Diencephalon (tissue), 1 donor: Measurements from ENCODE around the gene STIMATE. TPM values are rescaled to one million over a fixed set of nuclear protein-coding genes. Genes with fewer than 3 reads are reported as not detected.

Experiments used
- small RNA-seq: library from RNA; depleted of rRNA; stranded (forward); fragments of <200 nt; gene quantifications from one replicate; pipeline ENCODE3, GENCODE V24; 2014
- total RNA-seq: library from RNA; depleted of rRNA; stranded (reverse); fragments of >200 nt; gene quantifications from one replicate; pipeline ENCODE4 v1.2.3, GENCODE V29; 2014

STIMATE gene
- 12.0 TPM for total RNA-seq

DNA sequence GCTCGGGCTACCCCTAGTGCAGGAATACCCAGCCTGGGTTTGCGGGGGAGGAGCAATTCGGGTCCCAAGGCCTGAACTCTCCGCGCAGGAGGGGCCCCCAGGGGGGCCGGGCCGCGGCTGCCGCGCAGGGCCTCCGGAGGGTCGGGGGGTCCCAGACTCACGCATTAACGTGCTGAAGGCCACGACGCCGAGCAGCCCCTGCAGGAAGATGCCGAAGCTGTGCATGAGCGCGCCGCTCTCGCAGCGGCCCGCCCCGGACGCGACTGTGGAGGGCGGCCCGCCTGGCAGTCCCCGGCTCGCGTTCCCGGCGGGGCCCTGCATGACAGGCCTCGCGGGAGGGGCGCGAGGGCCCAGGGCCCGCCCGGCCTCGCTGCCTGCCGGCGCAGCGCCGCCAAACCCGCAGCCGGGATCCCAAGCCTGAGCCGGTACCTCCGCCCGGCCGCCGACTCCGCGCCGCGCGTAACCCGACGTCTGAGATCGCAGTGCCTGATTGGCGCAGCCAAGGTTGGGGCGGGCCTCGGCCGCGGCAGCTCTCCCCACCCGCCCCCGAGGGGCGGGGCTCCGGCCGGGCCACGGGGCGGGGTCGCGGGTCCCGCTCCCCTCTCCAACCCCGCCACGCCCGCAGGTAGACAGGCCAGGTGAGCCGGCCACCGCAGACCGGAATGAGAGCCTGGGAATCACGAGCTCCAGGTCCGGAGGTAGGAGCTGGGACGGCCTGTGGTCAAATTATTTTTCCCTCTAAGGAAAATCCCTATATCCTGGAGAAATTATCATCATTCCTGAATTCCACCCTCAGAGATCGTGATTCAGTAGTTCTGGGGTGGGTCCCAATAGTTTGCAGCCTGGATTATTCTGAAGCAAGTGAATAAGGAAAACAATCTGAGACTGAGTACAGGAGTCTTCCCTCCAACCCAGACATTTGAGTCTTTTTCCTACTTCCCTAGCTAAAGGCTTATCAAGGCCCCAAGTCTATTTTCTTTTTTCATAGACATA is at the start of gene STIMATE:
Gene STIMATE, minus strand, starts transcription at position 419 of the 993 bp plus-strand sequence. Its CDS starts 98 bp downstream, at position 321.

DNA sequence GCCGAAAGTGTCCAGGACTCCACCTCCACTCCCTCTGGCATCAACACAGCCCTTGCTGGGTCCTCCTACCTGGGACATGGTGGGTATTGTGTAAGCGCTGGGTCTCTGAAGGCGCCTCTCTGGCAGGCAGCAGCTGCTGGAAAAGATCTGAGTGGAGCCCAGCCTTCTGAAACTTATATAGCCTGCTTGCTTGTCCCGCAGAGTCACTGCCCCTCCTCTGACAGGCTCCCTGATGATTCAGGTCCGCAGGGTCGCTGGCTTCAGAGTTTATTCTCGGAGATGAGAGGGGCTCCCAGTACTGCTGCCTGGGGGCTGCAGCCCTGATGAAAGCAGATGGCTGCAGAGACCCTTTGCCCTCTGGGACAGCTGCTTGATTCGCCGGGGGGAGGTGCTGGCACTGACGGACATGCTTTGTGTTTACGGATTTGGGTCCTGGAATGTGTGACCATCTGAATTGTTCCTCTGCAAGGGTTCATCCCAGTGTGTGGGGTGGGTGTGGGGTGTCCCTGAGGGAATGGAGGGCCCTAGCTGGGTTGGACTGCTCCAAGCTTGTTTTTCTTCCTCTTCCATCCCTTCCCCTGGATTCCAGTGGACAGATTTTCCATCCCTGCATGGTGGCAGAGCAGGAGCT is 62.4 kb downstream of the STIMATE start, which contains the start of gene MUSTN1:
Gene MUSTN1, minus strand, starts transcription at position 149 of the 631 bp plus-strand sequence. Its CDS starts 71 bp downstream, at position 78.

DNA sequence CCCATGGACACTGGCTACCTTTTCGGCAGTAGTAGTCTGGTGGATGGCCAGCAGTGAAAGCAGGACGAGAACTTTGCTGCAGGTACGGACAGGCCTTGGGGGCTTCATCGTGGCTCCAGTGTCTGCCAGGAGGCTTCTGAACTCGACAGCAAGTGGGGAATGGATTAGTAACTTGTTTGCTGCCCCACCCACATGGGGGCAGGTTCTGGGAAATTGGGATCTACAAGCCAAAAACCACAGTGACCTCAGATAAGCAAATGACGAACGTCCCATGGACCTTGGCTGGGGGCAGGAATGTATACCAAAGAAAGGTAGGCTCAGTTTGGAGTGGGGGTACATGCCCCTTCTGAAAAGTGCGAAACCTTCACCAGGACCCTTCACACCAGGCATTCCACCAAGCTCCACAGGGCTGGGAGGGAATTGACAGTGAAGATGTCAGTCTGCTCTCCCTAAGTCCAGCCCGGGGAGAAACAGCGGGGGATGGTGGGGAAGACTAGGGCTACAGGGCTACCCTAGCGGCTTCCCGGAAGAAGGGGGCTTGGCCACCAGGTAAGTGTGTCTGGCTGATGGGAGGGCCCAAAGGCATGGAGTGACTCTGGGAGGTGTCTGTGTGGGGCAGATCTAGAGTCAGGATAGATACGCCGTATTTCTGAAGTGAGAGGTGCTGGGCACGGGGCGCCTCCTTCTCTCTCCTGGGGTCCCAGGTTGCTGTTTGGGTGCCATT is 66.7 kb downstream of the STIMATE start, which contains the start of gene ITIH4:
Gene ITIH4, minus strand, starts transcription at position 138 of the 724 bp plus-strand sequence. Its CDS starts 30 bp downstream, at position 108.

DNA sequence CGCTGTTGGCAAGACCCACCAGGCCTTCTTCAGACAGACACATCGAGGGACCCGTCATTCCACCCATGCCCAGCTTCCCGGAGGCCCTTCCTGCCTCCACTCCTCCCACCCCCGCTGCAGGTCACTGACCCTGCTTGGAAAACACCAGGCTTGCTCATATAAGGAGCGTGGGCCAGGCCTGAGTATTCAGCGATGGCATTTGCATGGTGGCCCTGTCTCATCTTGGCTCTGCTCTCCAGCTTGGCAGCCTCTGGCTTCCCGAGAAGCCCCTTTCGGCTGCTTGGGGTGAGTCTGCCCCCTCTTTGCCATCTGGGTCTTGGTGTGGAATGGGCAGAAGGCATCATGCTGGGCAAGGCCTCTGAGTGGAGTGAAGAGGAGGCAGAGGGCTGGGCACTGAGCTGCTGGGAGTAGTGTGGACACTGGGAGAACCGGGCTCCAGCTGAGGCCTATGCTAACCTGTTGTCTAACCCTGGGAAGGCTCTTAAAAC is 102.7 kb downstream of the STIMATE start, which contains the start of gene ITIH3:
Gene ITIH3, plus strand, starts transcription at position 185 of the 488 bp plus-strand sequence. Its CDS starts 8 bp downstream, at position 193.

Small RNA genes within 50 kb of the gene (small RNA-seq; reads per million reads assigned to genes)
- gene MIR8064 (not detected), gene MUSTN1 (not detected)

Other genes with a start within 250 kb of the STIMATE start
- gene PBRM1, start 211.6 kb downstream of the STIMATE start, total RNA-seq = 171 TPM
- 53.3 TPM for gene GNL3, start 211.5 kb downstream of the STIMATE start, total RNA-seq
- gene GLT8D1, start 191.8 kb downstream of the STIMATE start, total RNA-seq = 74.3 TPM
- 62.5 TPM for gene SPCS1, start 191.4 kb downstream of the STIMATE start, total RNA-seq
- 55.1 TPM for gene NEK4, start 126.6 kb downstream of the STIMATE start, total RNA-seq
- not detected for gene ITIH1, start 119.9 kb downstream of the STIMATE start, total RNA-seq
- gene ITIH3, start 102.8 kb downstream of the STIMATE start, total RNA-seq = not detected
- gene ITIH4, start 66.9 kb downstream of the STIMATE start, total RNA-seq = 6.0 TPM
- gene MUSTN1, start 62.5 kb downstream of the STIMATE start, total RNA-seq = not detected
- 32.3 TPM for gene SFMBT1, start 148.5 kb upstream of the STIMATE start, total RNA-seq
- gene RFT1, start 232.9 kb upstream of the STIMATE start, total RNA-seq = 11.3 TPM